GM12864 (cell line): Measurements from ENCODE around the gene SRSF11.

ENCODE experiments used
- DNase-seq: peaks from one replicate; pipeline ENCODE4 v3.0.0-alpha.2; 2011; ENCODE audit warnings: low read depth
- H3K4me3 ChIP-seq: 2 replicates; pipeline ENCODE4 v1.5.1; 2011; ENCODE audit warnings: mild to moderate bottlenecking, low read depth, low read length, control low read depth
- CTCF ChIP-seq: IDR thresholded peaks from 2 replicates; pipeline ENCODE4 v1.5.1; 2011; ENCODE audit warnings: low read depth, mild to moderate bottlenecking, moderate library complexity, low read length, control low read depth, inconsistent platforms; ENCODE audit errors: missing control alignments

SRSF11 gene

DNA sequence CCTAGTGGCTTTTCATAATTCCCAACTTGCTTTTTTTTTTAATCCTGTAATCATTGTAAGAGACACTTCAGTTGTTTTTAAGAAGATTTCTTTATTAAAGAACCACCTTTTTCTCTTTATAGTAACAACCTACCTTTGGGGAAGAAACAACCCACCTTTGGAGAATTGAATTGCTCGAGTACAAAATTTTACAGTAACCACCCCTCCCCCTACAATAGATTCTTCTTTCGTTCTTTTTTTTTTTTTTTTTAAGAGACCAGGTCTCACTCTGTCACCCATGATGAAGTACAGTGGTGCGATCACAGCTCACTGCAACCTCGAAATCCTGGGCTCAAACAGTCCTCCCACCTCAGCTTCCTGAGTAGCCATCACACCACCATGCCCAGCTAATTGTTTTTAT is 13.7 kb upstream of the SRSF11 start:
- no peak for TF ChIP-seq CTCF
- DNase-seq, result no peak
- no peak overlapping the region for H3K4me3 ChIP-seq

DNA sequence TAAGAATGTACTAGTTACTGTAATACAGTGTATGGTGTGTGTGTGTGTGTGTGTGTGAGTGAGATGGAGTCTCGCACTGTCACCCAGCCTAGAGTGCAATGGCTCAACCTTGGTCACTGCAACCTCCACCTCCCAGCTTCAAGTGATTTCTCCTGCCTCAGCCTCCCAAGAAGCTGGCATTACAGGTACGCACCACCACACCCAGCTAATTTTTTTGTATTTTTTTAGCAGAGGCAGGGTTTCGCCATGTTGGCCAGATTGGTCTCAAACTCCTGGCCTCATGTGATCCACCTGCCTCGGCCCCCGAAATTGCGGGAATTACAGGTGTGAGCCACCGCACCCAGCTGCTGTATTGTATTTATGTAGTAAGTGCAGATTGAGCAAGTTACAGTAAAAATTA is 12.9 kb upstream of the SRSF11 start:
- TF ChIP-seq CTCF, result no peak
- H3K4me3 ChIP-seq, result no peak overlapping the region

DNA sequence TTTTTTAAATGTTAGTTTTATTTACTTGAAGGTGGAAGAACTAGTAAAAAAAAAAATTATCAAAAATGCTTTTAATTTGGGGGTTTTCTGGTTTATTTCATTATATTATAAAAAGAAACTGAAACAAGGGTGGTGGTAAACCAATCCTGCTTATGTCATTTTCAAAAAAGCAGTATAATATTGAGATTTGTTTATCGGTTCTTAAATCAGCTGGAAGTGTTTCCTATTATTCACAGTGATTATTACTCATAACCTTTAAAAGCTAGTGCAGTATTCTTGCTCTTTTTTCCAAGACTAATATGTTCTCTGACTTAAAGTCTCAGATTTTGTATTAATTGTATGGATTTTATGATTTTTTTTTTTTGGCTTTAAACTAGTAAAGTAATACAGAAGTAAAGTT is 10.4 kb upstream of the SRSF11 start:
- no peak for DNase-seq
- TF ChIP-seq CTCF, result no peak
- no peak overlapping the region for H3K4me3 ChIP-seq

More for the DNA sequence above, 12.9 kb upstream of the SRSF11 start:
- no peak for DNase-seq

DNA sequence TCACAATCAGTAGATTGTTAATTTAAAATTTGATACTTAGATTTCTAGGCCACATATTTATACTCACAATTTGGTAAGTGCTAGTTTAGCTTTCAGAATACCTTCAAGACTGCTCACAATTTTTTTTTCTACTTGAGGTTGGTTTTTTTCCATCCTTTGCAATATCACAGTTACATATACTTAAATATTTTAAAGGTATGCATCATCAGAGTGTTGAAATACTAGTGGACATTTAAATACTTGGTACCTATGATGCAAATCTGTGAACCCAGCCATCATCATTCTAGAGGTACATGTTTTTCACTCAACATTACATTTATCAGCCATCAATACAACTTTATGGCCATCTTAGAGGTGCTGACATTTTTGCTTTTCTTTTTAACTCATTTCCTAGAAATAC is 9.6 kb upstream of the SRSF11 start:
- DNase-seq, result no peak
- no peak overlapping the region for H3K4me3 ChIP-seq
- no peak for TF ChIP-seq CTCF

- DNase-seq, result no peak
- TF ChIP-seq CTCF, result no peak
- H3K4me3 ChIP-seq, result no peak overlapping the region
Measured at GRCh38 chr1:70220015-70220414, 1.2 kb upstream of the SRSF11 start.

GRCh38 chr1:70220517-70221237 is 503 bp upstream of the SRSF11 start:
- H3K4me3 ChIP-seq, result peak overlapping the region; percentile 79
- no peak for DNase-seq
- no peak for TF ChIP-seq CTCF

GRCh38 chr1:70222716-70223235 is 1.6 kb downstream of the SRSF11 start:
- no peak for TF ChIP-seq CTCF
- no peak for DNase-seq
- H3K4me3 ChIP-seq, result peak overlapping the region; percentile 35; the same call in 1 of the 2 replicates
